Esophagus muscularis mucosa (tissue), 3 donors: ENCODE results near the gene LNPEP.

ENCODE experiments used
- POLR2A ChIP-seq: fragments of 450-650 bp; IDR thresholded peaks from one replicate; pipeline ENCODE4 v1.6.1; 2017; ENCODE audit warnings: antibody characterized with exemption, moderate library complexity, mild to moderate bottlenecking, low read depth
- TF ChIP-seq, protein P1 (sequence below), 3 experiments: fragments of 200-600 bp in 2 of 3; fragments of 450-650 bp in 1 of 3; sonication (generic) in 2 of 3; IDR thresholded peaks; one replicate each; pipeline ENCODE4 v1.5.1; 2017 to 2019; ENCODE audit warnings: antibody characterized with exemption in 3 of 3, mild to moderate bottlenecking in 2 of 3, moderate library complexity in 1 of 3

DNA sequence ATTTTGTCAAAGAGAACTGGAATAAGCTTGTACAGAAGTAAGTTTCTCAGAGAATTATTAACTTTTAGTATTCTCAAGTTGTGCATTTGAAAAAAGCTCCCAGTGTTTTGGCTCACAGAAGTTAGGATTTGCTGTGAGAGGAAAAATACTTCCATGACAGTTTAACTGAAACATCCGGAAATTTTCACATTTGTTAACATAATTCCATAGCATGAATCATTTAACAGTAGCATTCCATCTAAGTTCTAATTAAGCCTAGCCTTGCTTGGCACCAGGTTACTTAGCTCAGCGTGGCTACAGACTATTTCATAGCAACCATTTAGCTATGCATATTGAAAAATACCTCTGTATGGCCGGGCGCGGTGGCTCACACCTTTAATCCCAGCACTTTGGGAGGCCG, 90.8 kb downstream of the LNPEP start:
- TF ChIP-seq POLR2A = no peak
- TF ChIP-seq, protein P1, sequence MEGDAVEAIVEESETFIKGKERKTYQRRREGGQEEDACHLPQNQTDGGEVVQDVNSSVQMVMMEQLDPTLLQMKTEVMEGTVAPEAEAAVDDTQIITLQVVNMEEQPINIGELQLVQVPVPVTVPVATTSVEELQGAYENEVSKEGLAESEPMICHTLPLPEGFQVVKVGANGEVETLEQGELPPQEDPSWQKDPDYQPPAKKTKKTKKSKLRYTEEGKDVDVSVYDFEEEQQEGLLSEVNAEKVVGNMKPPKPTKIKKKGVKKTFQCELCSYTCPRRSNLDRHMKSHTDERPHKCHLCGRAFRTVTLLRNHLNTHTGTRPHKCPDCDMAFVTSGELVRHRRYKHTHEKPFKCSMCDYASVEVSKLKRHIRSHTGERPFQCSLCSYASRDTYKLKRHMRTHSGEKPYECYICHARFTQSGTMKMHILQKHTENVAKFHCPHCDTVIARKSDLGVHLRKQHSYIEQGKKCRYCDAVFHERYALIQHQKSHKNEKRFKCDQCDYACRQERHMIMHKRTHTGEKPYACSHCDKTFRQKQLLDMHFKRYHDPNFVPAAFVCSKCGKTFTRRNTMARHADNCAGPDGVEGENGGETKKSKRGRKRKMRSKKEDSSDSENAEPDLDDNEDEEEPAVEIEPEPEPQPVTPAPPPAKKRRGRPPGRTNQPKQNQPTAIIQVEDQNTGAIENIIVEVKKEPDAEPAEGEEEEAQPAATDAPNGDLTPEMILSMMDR (IDR thresholded peaks at IDR 0.05) = no peak
